ENCODE measurements around the gene MAD1L1. TPM values are rescaled to one million over a fixed set of nuclear protein-coding genes. Genes with fewer than 3 reads are reported as not detected.

The MAD1L1 gene
- total RNA-seq, 1 donor from 2014 or later: 57.4 TPM

- no peak for DNase-seq (ENCODE audit: low read depth)
- Histone ChIP-seq H3K36me3 (ENCODE audit: control insufficient read depth, insufficient read depth, low read length) (no peaks in the 10 kb centered on the region), H3K4me3 (ENCODE audit: low read depth, low read length) (no peak overlapping the region), H3K27me3 (ENCODE audit: control insufficient read depth, insufficient read depth, low read length) (no peaks in the 10 kb centered on the region)
- TF ChIP-seq CTCF (IDR thresholded peaks at IDR 0.05; ENCODE audit: insufficient read depth, low read length, severe bottlenecking): no peak
- FAIRE-seq: no peak
These were observed 45.3 kb upstream of the MAD1L1 start for GRCh38 chr7:2278026-2278425.

GRCh38 chr7:2276107-2276506 is 43.4 kb upstream of the MAD1L1 start:
- Histone ChIP-seq H3K36me3 (ENCODE audit: control insufficient read depth, insufficient read depth, low read length) (no peaks in the 10 kb centered on the region), H3K27me3 (ENCODE audit: control insufficient read depth, insufficient read depth, low read length) (no peaks in the 10 kb centered on the region), H3K4me3 (ENCODE audit: low read depth, low read length) (no peak overlapping the region)
- FAIRE-seq: no peak
- DNase-seq (ENCODE audit: low read depth): no peak
- no peak for TF ChIP-seq CTCF (IDR thresholded peaks at IDR 0.05; ENCODE audit: insufficient read depth, low read length, severe bottlenecking)

GRCh38 chr7:2275101-2275500 is 42.4 kb upstream of the MAD1L1 start:
- Histone ChIP-seq H3K4me3 (ENCODE audit: low read depth, low read length) (no peak overlapping the region), H3K36me3 (ENCODE audit: control insufficient read depth, insufficient read depth, low read length) (no peaks in the 10 kb centered on the region), H3K27me3 (ENCODE audit: control insufficient read depth, insufficient read depth, low read length) (no peaks in the 10 kb centered on the region)
- no peak for DNase-seq (ENCODE audit: low read depth)
- peak; percentile 82 for FAIRE-seq
- TF ChIP-seq CTCF (IDR thresholded peaks at IDR 0.05; ENCODE audit: insufficient read depth, low read length, severe bottlenecking): no peak

GRCh38 chr7:2274666-2275065 is 41.9 kb upstream of the MAD1L1 start:
- no peak for DNase-seq (ENCODE audit: low read depth)
- no peak for TF ChIP-seq CTCF (IDR thresholded peaks at IDR 0.05; ENCODE audit: insufficient read depth, low read length, severe bottlenecking)
- H3K4me3 ChIP-seq (ENCODE audit: low read depth, low read length): no peak overlapping the region
- no peaks in the 10 kb centered on the region for H3K36me3 ChIP-seq (ENCODE audit: control insufficient read depth, insufficient read depth, low read length)
- H3K27me3 ChIP-seq (ENCODE audit: control insufficient read depth, insufficient read depth, low read length): no peaks in the 10 kb centered on the region
- FAIRE-seq: no peak

GRCh38 chr7:2273866-2274265 is 41.1 kb upstream of the MAD1L1 start:
- Histone ChIP-seq H3K27me3 (ENCODE audit: control insufficient read depth, insufficient read depth, low read length) (no peaks in the 10 kb centered on the region), H3K36me3 (ENCODE audit: control insufficient read depth, insufficient read depth, low read length) (no peaks in the 10 kb centered on the region), H3K4me3 (ENCODE audit: low read depth, low read length) (no peak overlapping the region)
- no peak for TF ChIP-seq CTCF (IDR thresholded peaks at IDR 0.05; ENCODE audit: insufficient read depth, low read length, severe bottlenecking)
- FAIRE-seq (no peak), DNase-seq (ENCODE audit: low read depth) (no peak)

- no peak overlapping the region for H3K4me3 ChIP-seq (ENCODE audit: low read depth, low read length)
- DNase-seq (ENCODE audit: low read depth) (no peak), FAIRE-seq (no peak)
- TF ChIP-seq CTCF (IDR thresholded peaks at IDR 0.05; ENCODE audit: insufficient read depth, low read length, severe bottlenecking): no peak
- no peaks in the 10 kb centered on the region for H3K36me3 ChIP-seq (ENCODE audit: control insufficient read depth, insufficient read depth, low read length)
- H3K27me3 ChIP-seq (ENCODE audit: control insufficient read depth, insufficient read depth, low read length): no peaks in the 10 kb centered on the region
These were observed 39.3 kb upstream of the MAD1L1 start for GRCh38 chr7:2272031-2272430.

Data from bronchial epithelial cell (primary cell).